GM18505 (cell line): ENCODE data around the gene PCDHGA3.
"Not testable (repeated sequence)": the region's sequence is repeated elsewhere in the genome, so short reads cannot be mapped to it uniquely, and the experiment has no call there.

Source experiments
- ATAC-seq: cut with Tn5 transposase; IDR thresholded peaks from one replicate; pipeline ENCODE4 v1.9.1; 2021; ENCODE audit not compliant: unreplicated experiment
- POLR2A ChIP-seq: IDR thresholded peaks from 4 replicates; pipeline ENCODE4 v1.6.1; 2011; ENCODE audit warnings: borderline replicate concordance; ENCODE audit not compliant: insufficient read depth, insufficient read length; ENCODE audit errors: extremely low read depth

Gene PCDHGA3

GRCh38 chr5:141343242-141343952 lies at the start of gene PCDHGA3:
Gene PCDHGA3, plus strand, starts transcription at chr5:141343829. Its CDS starts 205 bp downstream, at chr5:141344034.
- ATAC-seq = peak; percentile 68
- no peak for TF ChIP-seq POLR2A

- ATAC-seq = no peak
- TF ChIP-seq POLR2A = no peak
Measured at GRCh38 chr5:141298376-141298775, 45.3 kb upstream of the PCDHGA3 start.

GRCh38 chr5:141303756-141304155 lies 39.9 kb upstream of the PCDHGA3 start, which contains the start of gene SLC25A2:
Gene SLC25A2, minus strand, starts transcription at chr5:141304049. Its CDS starts 184 bp downstream, at chr5:141303865.
- TF ChIP-seq POLR2A = no peak
- ATAC-seq = no peak

- no peak for TF ChIP-seq POLR2A
- ATAC-seq = no peak
Measured at GRCh38 chr5:141306630-141307029, 37.0 kb upstream of the PCDHGA3 start.

- TF ChIP-seq POLR2A = no peak
- ATAC-seq = no peak
Measured at GRCh38 chr5:141313711-141314110, 29.9 kb upstream of the PCDHGA3 start.

- not testable (repeated sequence) for ATAC-seq
Measured at GRCh38 chr5:141316963-141317362, 26.7 kb upstream of the PCDHGA3 start.

GRCh38 chr5:141319202-141319601 lies 24.4 kb upstream of the PCDHGA3 start:
- TF ChIP-seq POLR2A = no peak
- ATAC-seq = no peak

- no peak for TF ChIP-seq POLR2A
- ATAC-seq = no peak
Measured at GRCh38 chr5:141319699-141320098, 23.9 kb upstream of the PCDHGA3 start.

GRCh38 chr5:141320225-141321169 lies 23.1 kb upstream of the PCDHGA3 start, which contains the start of gene TAF7:
Gene TAF7, minus strand, starts transcription at chr5:141320784. Its CDS starts 740 bp downstream, at chr5:141320044.
- peak; percentile 98 for TF ChIP-seq POLR2A
- peak; percentile 95 for ATAC-seq

GRCh38 chr5:141322261-141322660 lies 21.4 kb upstream of the PCDHGA3 start:
- no peak for TF ChIP-seq POLR2A
- ATAC-seq = no peak

GRCh38 chr5:141326088-141326854 lies 17.4 kb upstream of the PCDHGA3 start:
- no peak for TF ChIP-seq POLR2A
- ATAC-seq = peak; percentile 81

- TF ChIP-seq POLR2A = no peak
Measured at GRCh38 chr5:141328231-141328630, 15.4 kb upstream of the PCDHGA3 start.

More at GRCh38 chr5:141328231-141328630, 15.4 kb upstream of the PCDHGA3 start:
- ATAC-seq = no peak
